Hippocampal formation (tissue), 2 donors: ENCODE measurements around the gene FRMD4B.
"Not testable (repeated sequence)": the region's sequence is repeated elsewhere in the genome, so short reads cannot be mapped to it uniquely, and the experiment has no call there.

Experiments
- DNase-seq, 2 donors: peaks; one replicate each; lab custom pipeline; 2025; lab: John Stamatoyannopoulos, UW

The FRMD4B gene

GRCh38 chr3:69322512-69322911, 63.4 kb downstream of the FRMD4B start:
- not testable (repeated sequence) for DNase-seq

- DNase-seq, result peak; percentile 63 to 92
Measured at GRCh38 chr3:69322158-69322509, 63.8 kb downstream of the FRMD4B start.

GRCh38 chr3:69321301-69322157, 64.4 kb downstream of the FRMD4B start:
- peak in 1 of 2 donors; percentile 63 for DNase-seq

- peak; percentile 29 to 33 for DNase-seq
Measured at GRCh38 chr3:69320871-69321271, 65.0 kb downstream of the FRMD4B start.

- DNase-seq, result no peak
Measured at GRCh38 chr3:69319652-69320051, 66.2 kb downstream of the FRMD4B start.

GRCh38 chr3:69318410-69318809, 67.5 kb downstream of the FRMD4B start:
- DNase-seq, result no peak

GRCh38 chr3:69313251-69313650, 72.6 kb downstream of the FRMD4B start:
- DNase-seq, result no peak

GRCh38 chr3:69309814-69310213, 76.1 kb downstream of the FRMD4B start:
- DNase-seq, result no peak

- DNase-seq, result peak; percentile 63 to 89
Measured at GRCh38 chr3:69306239-69307185, 79.4 kb downstream of the FRMD4B start.

GRCh38 chr3:69305011-69305410, 80.9 kb downstream of the FRMD4B start:
- no peak for DNase-seq

- DNase-seq, result no peak
Measured at GRCh38 chr3:69304396-69304795, 81.5 kb downstream of the FRMD4B start.

GRCh38 chr3:69300296-69300695, 85.6 kb downstream of the FRMD4B start:
- no peak for DNase-seq

- no peak for DNase-seq
Measured at GRCh38 chr3:69299344-69299743, 86.5 kb downstream of the FRMD4B start.

GRCh38 chr3:69297501-69297900, 88.4 kb downstream of the FRMD4B start:
- DNase-seq, result no peak

- DNase-seq, result no peak
Measured at GRCh38 chr3:69296995-69297394, 88.9 kb downstream of the FRMD4B start.

GRCh38 chr3:69294014-69294766, 91.7 kb downstream of the FRMD4B start:
- DNase-seq, result peak in 1 of 2 donors; percentile 26

- no peak for DNase-seq
Measured at GRCh38 chr3:69292959-69293574, 92.8 kb downstream of the FRMD4B start.

- no peak for DNase-seq
Measured at GRCh38 chr3:69292185-69292584, 93.7 kb downstream of the FRMD4B start.

- DNase-seq, result no peak
Measured at GRCh38 chr3:69290430-69290829, 95.5 kb downstream of the FRMD4B start.

GRCh38 chr3:69290006-69290405, 95.9 kb downstream of the FRMD4B start:
- no peak for DNase-seq

GRCh38 chr3:69288161-69288895, 97.6 kb downstream of the FRMD4B start:
- DNase-seq, result no peak
